ACHN (cell line): ENCODE results near the gene SUSD2.
"Not testable (repeated sequence)": the region's sequence is repeated elsewhere in the genome, so short reads cannot be mapped to it uniquely, and the experiment has no call there.

ENCODE experiments used
- DNase-seq: peaks from one replicate; pipeline ENCODE4 v3.0.0-alpha.2; 2015
- in situ Hi-C: cut with HindIII; loops from 2 replicates; pipeline ENCODE4 v1.10.0; 2017; ENCODE audit warnings: low sequenced_read_pairs, low pct_ligation_motif_present, low pct_unique_long_range_greater_than_20kb

The SUSD2 gene, protein sequence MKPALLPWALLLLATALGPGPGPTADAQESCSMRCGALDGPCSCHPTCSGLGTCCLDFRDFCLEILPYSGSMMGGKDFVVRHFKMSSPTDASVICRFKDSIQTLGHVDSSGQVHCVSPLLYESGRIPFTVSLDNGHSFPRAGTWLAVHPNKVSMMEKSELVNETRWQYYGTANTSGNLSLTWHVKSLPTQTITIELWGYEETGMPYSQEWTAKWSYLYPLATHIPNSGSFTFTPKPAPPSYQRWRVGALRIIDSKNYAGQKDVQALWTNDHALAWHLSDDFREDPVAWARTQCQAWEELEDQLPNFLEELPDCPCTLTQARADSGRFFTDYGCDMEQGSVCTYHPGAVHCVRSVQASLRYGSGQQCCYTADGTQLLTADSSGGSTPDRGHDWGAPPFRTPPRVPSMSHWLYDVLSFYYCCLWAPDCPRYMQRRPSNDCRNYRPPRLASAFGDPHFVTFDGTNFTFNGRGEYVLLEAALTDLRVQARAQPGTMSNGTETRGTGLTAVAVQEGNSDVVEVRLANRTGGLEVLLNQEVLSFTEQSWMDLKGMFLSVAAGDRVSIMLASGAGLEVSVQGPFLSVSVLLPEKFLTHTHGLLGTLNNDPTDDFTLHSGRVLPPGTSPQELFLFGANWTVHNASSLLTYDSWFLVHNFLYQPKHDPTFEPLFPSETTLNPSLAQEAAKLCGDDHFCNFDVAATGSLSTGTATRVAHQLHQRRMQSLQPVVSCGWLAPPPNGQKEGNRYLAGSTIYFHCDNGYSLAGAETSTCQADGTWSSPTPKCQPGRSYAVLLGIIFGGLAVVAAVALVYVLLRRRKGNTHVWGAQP

DNA sequence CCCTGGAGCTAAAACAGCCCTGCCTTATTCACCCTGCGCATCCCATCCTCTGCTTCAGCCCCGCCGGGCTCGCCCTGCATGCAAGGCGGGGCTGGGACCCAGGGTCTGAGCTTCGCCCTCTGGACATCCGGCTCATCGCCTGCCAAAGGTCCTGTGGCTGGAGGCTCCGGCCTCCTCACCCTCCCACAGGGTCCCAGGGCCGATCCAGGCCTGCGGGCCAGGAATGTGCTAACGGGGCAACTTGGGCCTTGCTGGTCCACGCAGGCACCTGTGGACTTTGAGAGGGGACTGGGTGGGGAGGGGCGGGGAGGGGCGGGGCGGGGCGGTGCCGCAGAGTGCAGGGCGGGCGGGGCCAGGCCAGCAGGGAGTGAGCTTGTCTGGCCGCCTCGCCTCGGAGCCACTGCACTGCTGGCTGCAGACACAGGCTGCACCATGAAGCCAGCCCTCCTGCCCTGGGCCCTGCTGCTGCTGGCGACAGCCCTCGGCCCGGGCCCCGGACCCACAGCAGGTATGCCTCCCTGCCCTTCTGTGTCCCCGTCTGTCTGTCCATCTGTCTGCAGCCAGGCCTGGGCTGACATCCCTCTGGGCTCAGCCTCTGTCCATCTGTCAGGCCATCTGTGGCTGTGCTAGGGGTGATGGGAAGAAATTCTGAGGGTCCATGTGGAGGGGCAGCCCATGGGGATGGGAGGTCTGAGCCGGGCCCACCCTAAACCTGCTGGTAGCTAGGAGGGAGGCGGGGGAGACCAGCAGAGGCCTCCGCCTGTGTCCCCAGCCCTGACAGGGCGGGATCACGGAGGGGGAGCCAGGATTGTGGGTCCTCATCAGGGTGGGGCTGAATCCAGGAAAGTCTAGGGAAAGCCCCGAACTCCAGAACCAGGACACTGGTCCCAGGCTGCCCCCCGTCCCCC is at the start of gene SUSD2:
SUSD2 (plus strand) TSS at position 400 of the 908 bp plus-strand sequence; CDS start at position 433, 33 bp downstream.
- no peak for DNase-seq
- in situ Hi-C loops, result no loop called here

DNA sequence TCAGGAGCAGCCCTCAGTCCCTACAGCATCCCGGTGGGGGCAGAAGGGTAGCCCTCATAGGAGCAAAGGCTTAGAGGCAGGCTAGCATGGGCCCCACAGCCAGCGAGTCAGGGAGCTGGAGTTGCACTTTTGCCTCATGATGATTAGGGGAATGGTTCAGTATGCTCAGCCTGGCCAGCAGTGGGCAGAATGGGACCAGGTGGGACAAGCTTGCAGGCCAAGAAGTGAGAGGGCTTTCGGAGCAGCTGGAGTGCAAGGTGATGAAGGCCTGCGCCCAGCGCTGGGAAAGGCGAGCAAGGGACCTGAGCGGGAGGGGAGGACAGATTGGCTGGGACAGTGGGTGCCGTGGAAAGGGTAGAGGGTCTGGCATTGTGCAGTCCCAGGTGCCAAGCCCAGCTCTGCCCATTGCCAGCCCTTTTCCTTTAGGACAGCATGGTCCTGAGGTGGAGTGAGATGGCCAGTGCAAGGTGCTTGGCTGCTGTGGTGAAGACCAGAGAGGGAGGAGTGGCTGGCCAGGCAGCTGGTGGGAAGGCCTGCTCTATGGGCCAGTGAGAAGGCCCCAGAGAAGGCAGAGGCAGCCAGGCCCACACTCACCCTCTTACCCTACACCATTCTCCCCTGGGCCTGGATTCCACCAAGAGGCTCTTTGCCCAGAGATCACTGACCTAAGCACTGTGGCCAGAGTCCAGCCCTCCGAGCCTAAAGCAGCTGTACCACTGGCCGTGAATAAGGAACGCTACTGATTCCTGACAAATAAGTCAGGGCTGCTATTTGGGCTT is 47.9 kb upstream of the SUSD2 start:
- DNase-seq, result no peak
- in situ Hi-C loops, result no loop called here

DNA sequence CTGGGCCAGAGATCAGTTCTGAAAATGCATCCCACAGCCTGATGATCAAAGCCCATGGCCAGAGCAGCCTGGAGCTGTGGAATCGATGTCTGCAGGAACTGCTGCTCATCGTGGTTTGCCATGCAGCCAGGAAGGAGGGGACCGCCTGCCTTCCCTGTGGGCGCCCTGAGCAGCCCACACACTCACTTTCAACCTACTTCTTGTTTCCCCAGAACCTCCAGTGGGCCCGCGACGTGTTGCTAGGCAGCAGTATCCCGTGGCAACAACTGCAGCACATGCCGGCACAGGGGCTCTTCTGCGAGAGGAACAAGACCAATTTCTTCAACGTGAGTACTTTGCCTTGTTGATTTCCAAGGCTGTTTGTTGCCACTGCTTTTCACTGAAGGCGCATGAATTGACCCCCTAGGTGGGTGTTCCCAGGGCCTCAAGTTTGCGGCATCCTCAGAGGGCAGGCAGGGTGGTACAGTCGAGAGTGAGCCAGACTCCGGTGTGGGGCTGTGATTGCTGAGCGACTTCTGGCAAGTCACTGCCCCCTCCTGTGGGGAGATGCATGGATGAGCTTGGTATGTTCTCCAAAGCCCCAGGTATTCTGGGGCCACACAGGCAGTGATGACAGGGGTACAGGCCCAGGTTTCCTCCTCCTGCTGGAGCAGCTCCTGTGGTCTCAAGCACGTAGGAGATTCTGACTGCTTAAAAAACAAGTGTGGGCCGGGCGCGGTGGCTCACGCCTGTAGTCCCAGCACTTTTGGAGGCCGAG is 47.0 kb upstream of the SUSD2 start:
- no peak for DNase-seq
- in situ Hi-C loops, result no loop called here

DNA sequence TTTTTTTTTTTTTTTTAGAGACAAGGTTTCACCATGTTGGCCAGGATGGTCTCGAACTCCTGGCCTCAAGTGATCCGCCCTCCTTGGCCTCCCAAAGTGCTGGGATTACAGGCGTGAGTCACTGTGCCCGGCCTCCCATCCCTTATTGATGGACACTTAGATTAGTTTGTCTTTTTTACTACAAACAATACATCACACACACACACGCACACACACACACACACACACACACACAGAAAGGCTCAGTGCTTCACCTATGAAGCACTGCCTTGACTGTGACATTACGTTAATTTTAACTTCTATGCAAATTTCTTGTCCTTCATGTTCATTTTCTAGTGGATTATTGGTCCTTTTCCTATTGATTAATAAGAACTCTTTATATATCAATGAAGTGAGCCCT is 44.8 kb upstream of the SUSD2 start:
- in situ Hi-C loops, DNase-seq: not testable (repeated sequence)

DNA sequence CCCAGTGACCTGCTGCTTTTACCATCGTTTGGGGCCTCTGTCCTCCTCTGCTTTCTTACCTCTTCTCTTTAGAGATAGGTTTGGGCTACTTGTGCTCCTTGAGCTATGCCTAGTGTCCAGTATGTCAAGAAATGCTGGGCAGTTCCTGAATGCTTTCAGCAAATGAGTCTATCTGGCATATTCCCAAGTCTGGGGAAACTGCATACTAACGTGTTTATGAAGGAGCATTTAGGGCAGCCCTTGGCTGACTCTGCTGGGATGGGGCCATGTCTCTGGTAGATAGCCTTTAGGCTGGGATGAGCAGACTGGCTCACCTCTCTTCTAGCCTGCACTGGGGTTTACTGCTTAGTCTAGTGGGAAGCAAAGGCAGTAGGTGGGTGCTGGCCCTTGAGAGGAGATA is 43.7 kb upstream of the SUSD2 start:
- in situ Hi-C loops, result no loop called here
- no peak for DNase-seq

DNA sequence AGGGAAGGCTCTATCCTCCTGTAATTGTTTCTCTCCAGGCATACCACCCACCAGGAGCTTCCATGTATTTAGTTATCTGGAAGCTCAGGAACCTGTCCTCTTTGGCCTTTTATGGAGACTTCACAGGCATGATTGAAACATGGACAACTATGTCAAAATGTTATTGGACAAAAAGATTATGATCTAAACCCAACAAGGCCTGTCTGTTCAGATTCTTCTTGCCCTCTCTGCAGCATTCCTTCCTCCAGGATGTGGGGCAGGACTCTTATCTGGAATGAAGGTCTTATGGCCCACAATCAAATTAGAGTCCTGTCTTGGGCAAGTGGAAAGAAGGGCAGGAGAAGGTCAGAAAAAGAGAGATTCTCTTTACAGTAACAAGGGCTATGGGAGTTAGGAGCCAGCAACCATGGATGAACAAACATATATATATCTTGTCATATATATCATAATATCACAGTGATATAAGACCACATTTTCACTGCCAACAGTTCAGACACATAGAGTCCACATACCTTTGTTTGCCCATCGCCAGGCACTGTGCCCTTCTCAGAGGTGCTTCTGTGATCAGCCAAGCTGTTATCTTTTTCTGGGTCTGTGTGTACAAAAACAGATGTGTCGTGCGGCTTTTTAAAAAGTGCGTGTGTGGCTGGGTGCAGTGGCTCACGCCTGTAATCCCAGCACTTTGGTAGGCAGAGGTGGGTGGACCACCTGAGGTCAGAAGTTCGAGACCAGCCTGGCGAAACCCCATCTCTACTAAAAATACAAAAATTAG is 42.5 kb upstream of the SUSD2 start:
- in situ Hi-C loops, result no loop called here
- no peak for DNase-seq

DNA sequence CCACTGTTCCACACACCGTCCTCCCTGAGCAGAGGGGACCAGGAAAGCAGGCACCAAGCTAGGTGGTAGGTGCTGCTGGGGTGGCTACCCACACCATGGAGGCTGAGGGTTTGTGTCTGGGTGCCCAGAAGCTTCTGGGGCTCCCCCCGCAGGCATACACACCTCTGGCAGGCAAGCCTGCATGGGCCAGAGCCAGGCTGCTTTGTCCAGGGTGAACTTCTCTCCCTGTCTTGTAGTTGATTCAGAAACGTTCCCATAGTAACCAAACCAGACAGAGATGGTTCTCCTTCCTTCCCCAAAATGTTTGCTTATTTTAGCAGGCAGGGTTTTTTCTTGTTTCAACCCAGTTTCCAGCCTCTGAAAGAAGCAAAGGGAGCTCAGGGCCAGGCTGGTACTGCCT is 40.9 kb upstream of the SUSD2 start:
- in situ Hi-C loops, result no loop called here
- no peak for DNase-seq

DNA sequence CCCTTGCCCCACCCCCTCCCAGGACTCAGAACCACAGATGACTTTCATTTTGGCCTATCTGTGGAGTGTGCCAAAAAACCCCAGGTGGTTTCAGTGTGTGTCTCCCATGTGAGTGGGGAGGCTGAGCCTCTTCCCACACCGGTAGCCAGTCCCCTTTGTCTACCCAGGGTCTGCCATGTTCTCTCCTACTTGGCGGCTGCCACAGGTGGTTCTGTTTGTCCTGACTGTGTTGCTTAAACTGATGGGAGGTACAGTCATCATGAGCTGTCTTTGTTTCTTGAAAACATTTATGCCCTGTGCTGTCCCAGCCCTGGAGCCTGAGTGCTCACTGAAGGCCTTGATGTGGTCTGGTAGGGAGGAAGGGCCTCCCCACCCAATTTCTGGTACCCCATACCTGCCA is 39.7 kb upstream of the SUSD2 start:
- in situ Hi-C loops, result no loop called here
- no peak for DNase-seq

DNA sequence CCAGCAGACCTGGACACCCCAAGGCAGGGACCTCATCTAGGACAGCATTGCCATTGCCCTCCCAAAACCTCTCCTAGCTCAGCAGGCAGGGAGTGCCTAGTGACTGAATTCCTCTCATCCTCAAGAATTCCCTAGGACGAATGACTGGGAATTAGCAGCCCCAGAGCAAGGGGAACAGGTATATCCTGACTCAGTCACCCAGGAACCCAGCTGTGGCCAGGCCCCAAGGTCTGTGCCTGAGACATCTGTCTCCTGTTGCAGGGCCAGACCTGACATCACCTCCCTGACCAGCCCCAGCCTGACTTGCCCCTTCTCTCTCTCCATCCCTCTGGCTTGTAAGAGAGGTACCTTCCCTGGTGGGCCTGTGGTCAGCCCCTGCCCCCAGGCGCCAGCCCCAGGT is 39.0 kb upstream of the SUSD2 start:
- DNase-seq, result no peak
- in situ Hi-C loops, result no loop called here

DNA sequence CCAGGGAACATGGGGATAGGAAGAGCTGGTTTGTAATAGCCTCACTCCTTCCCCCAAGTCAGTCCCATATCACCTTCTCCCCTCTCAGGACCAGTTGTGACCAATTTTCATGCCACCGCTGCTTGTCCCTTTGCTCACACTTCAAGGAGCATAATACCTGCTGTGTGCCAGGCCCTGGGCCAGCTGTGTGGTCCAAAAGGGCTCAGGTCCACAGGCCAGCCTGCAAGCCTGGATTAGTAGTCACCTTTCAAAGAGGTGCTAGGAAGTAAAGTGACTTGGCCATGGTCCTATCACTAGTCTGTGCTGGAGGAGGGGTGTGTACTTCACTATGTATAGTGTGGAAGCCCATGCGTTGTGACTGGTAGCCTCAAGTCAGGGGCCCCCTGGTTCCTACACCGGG is 38.5 kb upstream of the SUSD2 start:
- no peak for DNase-seq
- in situ Hi-C loops, result no loop called here

DNA sequence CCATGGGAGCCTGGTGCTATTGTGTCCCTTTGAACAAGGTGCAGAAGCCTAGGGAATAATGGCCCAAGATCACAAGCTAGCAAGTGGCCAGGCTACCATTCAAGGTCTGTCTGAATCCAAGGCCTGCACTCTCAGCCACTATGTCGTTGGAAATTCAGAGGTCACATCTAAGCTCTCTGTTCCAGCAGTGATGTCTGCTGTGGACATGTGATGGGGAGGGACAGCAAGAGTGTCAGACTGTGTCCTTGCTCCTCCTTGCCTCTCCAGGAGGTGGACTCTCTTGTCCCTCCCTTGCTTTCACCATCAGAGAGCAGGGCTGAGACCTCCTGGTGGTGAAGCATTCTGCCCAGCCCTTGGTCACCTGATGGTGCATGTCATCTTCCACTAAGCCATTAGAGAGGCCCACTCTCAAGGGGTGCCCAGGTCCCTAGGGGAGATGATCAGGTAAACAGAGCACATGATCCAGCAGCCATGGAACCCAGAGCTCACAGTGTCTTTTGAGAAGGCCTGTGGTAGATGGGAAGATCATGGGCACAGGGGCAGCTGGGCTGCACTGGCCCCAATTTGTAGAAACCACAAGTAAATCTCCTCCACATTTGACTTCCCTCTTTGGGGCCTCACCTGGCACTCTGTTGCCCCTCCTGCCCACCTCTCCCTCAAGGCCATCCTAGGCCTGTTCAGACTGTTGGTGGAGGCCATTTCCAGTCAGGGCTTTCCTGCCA is 37.1 kb upstream of the SUSD2 start:
- in situ Hi-C loops, result no loop called here
- DNase-seq, result no peak

DNA sequence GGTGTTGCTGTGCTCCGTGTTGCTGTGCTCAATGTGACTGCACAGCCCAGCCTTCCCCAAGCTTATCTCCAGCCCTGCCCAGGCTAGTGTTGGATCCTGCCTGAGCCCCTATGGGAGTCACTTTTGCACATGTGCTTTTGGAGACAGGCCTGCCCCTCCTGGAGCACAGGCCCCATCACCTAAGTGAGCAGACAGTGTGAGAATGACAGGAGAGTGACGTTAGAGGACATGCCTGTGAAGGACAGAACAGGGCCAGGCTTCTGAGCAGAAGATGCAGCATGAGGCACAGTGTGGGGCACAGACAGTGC is 36.6 kb upstream of the SUSD2 start:
- in situ Hi-C loops, result no loop called here
- no peak for DNase-seq

DNA sequence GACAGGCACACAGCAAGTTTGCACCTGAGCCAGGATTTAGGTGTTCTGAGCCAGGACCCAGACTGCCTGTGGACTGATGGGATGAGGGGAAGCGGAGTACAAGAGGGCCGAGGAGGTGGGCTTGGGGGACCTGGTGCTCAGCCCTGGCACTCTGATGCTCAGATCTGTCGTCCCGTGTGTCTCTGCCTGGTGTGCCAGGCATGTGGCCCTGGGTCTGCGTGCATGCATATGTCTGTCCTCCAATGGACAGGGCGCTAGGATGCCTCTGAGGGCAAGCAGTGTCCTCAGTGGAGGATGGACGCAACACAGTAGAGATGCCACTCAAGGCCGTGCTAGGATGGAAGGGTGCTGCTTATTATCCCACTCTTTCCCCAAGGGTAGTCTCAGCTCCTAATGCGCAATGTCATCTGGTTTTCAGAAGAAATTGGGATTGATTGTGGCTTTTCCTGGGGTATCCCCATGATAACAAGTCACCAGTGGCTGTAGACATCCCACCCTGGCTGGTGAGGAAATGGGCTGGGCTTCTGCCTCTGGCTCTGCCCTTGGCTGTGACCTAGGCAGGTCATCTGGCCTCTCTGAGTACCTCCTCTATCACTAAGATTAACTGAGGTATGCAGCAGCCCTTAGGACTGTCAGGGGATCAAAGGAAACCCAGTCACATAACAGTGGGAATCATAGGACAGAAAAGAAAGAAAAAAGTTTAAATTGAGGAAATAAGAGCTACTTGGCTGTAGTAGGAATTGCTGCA is 35.7 kb upstream of the SUSD2 start:
- DNase-seq, result no peak
- in situ Hi-C loops, result no loop called here

DNA sequence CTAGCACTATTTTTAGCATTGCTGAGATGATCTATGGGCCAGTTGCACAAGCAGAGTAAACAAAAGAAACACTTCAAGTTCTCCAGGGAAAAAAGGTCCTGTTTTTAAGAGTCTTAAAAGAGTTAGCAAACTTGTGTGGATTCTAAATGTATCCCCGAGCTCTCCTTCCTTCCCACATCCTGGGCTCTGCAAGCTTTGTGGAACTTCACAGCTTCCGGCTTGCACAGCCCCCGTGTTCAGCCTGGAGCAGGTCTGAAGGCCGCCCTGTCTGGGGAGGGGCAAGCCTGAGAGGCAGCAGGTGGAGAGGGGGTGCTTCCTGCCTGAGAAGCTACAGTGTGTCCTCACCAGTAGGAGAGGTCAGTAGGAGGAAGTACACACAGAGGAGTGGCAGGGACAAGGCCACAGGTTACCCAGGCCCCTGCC is 35.1 kb upstream of the SUSD2 start:
- no peak for DNase-seq
- in situ Hi-C loops, result no loop called here

DNA sequence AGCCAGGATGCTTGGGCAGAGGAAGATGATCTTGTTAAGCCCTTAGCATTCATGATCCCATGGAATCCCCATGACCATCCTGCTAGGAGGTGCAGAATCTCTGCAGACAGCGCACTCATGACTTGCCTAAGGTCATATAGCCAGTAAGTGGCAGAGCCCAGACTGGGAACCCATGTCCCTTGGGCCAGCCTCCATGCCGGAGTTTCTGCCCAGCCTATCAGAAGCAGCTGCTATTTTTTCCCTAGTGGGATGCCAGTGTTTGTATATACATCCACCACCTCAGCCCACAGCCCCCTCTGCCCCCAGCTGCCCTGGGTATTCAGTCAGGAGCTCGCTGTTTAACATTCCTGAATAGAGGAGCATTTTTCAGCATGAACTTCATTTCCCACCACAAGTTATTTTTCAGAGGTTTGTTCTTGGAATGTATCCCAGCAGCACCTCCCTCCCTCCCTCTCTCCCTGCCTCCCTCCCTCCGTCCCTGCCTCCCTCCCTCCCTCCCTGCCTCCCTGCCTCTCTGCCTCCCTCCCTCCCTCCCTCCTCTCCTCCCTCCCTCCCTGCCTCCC is 34.4 kb upstream of the SUSD2 start:
- in situ Hi-C loops, result no loop called here
- peak; percentile 11 for DNase-seq

DNA sequence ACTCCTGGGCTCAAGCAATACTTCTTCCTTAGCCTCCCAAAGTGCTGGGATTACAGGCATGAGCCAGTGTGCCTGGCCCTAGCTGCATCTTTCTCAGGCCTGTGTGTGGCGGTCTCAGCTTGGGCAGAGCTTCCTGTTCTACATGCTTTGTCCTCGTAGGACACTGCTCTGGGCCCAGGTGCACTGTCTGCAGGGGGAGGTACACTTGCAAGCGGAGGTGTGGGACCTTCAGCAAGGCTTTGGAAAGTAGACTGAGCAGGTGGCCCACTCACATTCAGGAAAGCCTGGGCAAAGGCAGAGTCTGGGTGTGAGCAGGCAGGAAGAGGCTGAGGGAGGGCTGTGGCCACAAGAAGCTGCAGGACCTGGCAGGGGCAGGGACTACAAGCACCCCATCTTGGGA is 33.6 kb upstream of the SUSD2 start:
- DNase-seq, result no peak

More for the DNA sequence above, 33.6 kb upstream of the SUSD2 start:
- in situ Hi-C loops, result no loop called here
